ENCODE data around the gene CDH7.

- no peak for TF ChIP-seq CTCF (conservative IDR thresholded peaks at IDR 0.05)
- no peak for TF ChIP-seq ZFX (IDR thresholded peaks at IDR 0.05)
Measured at GRCh38 chr18:65711493-65711892, 39.3 kb upstream of the CDH7 start.

All from C4-2B (cell line).